Measurements from ENCODE around the gene DNAH1. TPM values are rescaled to one million over a fixed set of nuclear protein-coding genes. Genes with fewer than 3 reads are reported as not detected.
A peak's percentile ranks its signal among the peaks of the same experiment; 100 is the strongest.

DNAH1 gene
- polyA plus RNA-seq, 1 donor (not counting 4 experiments of a cell fraction or from before 2014, with no cell fraction given) = 0.33 TPM

DNA sequence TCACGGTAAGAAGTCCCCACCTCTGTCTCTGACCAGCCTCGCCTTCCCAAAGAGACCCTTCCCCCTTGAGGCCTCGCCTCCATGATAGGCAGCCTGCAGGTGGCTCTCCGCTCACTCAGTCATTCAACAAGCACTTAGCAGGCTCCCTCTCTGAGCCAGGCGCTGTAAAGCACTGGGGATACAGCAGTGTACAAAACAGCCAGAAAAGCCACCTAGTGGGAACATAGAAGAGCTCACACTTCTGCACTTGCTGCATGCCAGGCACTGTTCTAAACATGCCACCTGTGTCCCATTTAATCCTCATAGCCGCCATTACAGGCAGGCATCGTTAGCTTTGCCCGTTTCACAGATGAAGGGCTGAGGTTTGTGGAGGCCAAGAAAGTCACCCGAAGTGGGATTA is 72.8 kb downstream of the DNAH1 start:
- no peak for FAIRE-seq
- Histone ChIP-seq H3K79me2 (ENCODE audit: control insufficient read depth, insufficient read depth, low read length) (no peaks in the 10 kb centered on the region), H3K9me3 (ENCODE audit: control insufficient read depth, low read depth, low read length) (no peaks in the 10 kb centered on the region), H3K36me3 (ENCODE audit: control insufficient read depth in 2 of 2, extremely low read depth in 1 of 2, insufficient read depth in 2 of 2, low read length in 2 of 2) (no peaks in the 10 kb centered on the region), H4K20me1 (ENCODE audit: control insufficient read depth, extremely low read depth, insufficient read depth, low read length) (no peaks in the 10 kb centered on the region), H3K4me2 (ENCODE audit: control insufficient read depth, extremely low read depth, insufficient read depth, low read depth, low read length) (no peak overlapping the region), H3K27me3 (ENCODE audit: control insufficient read depth, extremely low read depth, insufficient read depth, low read length) (peaks cover 3% of the 10 kb centered on the region), H2AFZ (ENCODE audit: control insufficient read depth, low read length) (no peak overlapping the region), H3K9me1 (ENCODE audit: control insufficient read depth, extremely low read depth, insufficient read depth, low read length) (no peaks in the 10 kb centered on the region), H3K4me3 (ENCODE audit: control insufficient read depth in 2 of 3, extremely low read depth in 1 of 3, insufficient read depth in 2 of 3, low read depth in 1 of 3, low read length in 3 of 3) (no peak overlapping the region), H3K9ac (ENCODE audit: control insufficient read depth, extremely low read depth, insufficient read depth, low read length) (no peak overlapping the region), H3K27ac (ENCODE audit: control insufficient read depth, insufficient read depth, low read length) (no peak overlapping the region), H3K4me1 (ENCODE audit: control insufficient read depth, extremely low read depth, insufficient read depth, low read length) (no peaks in the 10 kb centered on the region)
- no peak for TF ChIP-seq EZH2 (IDR thresholded peaks at IDR 0.05; ENCODE audit: low read length)
- TF ChIP-seq, protein P1, sequence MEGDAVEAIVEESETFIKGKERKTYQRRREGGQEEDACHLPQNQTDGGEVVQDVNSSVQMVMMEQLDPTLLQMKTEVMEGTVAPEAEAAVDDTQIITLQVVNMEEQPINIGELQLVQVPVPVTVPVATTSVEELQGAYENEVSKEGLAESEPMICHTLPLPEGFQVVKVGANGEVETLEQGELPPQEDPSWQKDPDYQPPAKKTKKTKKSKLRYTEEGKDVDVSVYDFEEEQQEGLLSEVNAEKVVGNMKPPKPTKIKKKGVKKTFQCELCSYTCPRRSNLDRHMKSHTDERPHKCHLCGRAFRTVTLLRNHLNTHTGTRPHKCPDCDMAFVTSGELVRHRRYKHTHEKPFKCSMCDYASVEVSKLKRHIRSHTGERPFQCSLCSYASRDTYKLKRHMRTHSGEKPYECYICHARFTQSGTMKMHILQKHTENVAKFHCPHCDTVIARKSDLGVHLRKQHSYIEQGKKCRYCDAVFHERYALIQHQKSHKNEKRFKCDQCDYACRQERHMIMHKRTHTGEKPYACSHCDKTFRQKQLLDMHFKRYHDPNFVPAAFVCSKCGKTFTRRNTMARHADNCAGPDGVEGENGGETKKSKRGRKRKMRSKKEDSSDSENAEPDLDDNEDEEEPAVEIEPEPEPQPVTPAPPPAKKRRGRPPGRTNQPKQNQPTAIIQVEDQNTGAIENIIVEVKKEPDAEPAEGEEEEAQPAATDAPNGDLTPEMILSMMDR (optimal IDR thresholded peaks at IDR 0.05 in 1 of 3, IDR thresholded peaks at IDR 0.05 in 1 of 3, conservative IDR thresholded peaks at IDR 0.05 in 1 of 3; ENCODE audit: extremely low read depth in 1 of 3, insufficient read depth in 2 of 3, low read length in 3 of 3) = peak in 1 of 3 experiments; percentile 17
- dilution Hi-C loops (cut with MboI; ENCODE audit: extremely low pct_ligation_motif_present, low sequenced_read_pairs) = no loop called here
- DNase-seq (ENCODE audit: low read depth, low spot score) = no peak

DNA sequence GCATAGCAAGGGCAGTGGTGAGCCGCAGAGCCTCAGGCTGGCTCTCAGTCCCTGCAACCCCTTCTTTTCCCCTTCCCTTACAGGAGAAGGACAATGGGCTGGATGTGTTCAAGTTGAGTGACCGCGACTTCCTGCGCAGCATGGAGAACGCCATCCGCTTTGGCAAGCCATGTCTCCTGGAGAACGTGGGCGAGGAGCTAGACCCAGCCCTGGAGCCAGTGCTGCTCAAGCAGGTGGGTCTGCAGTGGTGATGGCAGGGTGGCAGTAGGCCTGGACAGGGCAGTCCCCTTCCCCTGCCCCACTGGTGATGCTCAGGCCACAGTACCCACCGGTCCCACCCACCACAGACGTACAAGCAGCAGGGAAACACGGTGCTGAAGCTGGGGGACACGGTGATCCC is 75.0 kb downstream of the DNAH1 start:
- FAIRE-seq = no peak
- DNase-seq (ENCODE audit: low read depth, low spot score) = no peak
- H3K4me2 ChIP-seq (ENCODE audit: control insufficient read depth, extremely low read depth, insufficient read depth, low read depth, low read length) = no peak overlapping the region
- H3K27me3 ChIP-seq (ENCODE audit: control insufficient read depth, extremely low read depth, insufficient read depth, low read length) = peaks cover 7% of the 10 kb centered on the region
- no peaks in the 10 kb centered on the region for H3K9me3 ChIP-seq (ENCODE audit: control insufficient read depth, low read depth, low read length)
- H4K20me1 ChIP-seq (ENCODE audit: control insufficient read depth, extremely low read depth, insufficient read depth, low read length) = no peaks in the 10 kb centered on the region
- dilution Hi-C loops (cut with MboI; ENCODE audit: extremely low pct_ligation_motif_present, low sequenced_read_pairs) = no loop called here
- no peaks in the 10 kb centered on the region for H3K79me2 ChIP-seq (ENCODE audit: control insufficient read depth, insufficient read depth, low read length)
- no peaks in the 10 kb centered on the region for H3K9me1 ChIP-seq (ENCODE audit: control insufficient read depth, extremely low read depth, insufficient read depth, low read length)
- no peak overlapping the region for H3K4me3 ChIP-seq (ENCODE audit: control insufficient read depth in 2 of 3, extremely low read depth in 1 of 3, insufficient read depth in 2 of 3, low read depth in 1 of 3, low read length in 3 of 3)
- no peaks in the 10 kb centered on the region for H3K36me3 ChIP-seq (ENCODE audit: control insufficient read depth in 2 of 2, extremely low read depth in 1 of 2, insufficient read depth in 2 of 2, low read length in 2 of 2)
- no peak overlapping the region for H3K27ac ChIP-seq (ENCODE audit: control insufficient read depth, insufficient read depth, low read length)
- H3K4me1 ChIP-seq (ENCODE audit: control insufficient read depth, extremely low read depth, insufficient read depth, low read length) = no peaks in the 10 kb centered on the region
- H2AFZ ChIP-seq (ENCODE audit: control insufficient read depth, low read length) = no peak overlapping the region
- TF ChIP-seq, protein P1 (optimal IDR thresholded peaks at IDR 0.05 in 1 of 3, IDR thresholded peaks at IDR 0.05 in 1 of 3, conservative IDR thresholded peaks at IDR 0.05 in 1 of 3; ENCODE audit: extremely low read depth in 1 of 3, insufficient read depth in 2 of 3, low read length in 3 of 3) = no peak
- no peak for TF ChIP-seq EZH2 (IDR thresholded peaks at IDR 0.05; ENCODE audit: low read length)
- H3K9ac ChIP-seq (ENCODE audit: control insufficient read depth, extremely low read depth, insufficient read depth, low read length) = no peak overlapping the region

Data from keratinocyte (primary cell).